Measurements from ENCODE around the gene FANCL. TPM values are rescaled to one million over a fixed set of nuclear protein-coding genes. Genes with fewer than 3 reads are reported as not detected.
"Not testable (repeated sequence)": the region's sequence is repeated elsewhere in the genome, so short reads cannot be mapped to it uniquely, and the experiment has no call there.

The FANCL gene
- total RNA-seq, 4 donors from 2014 or later, result 28.5 to 42.7 (median 36.5) TPM

DNA sequence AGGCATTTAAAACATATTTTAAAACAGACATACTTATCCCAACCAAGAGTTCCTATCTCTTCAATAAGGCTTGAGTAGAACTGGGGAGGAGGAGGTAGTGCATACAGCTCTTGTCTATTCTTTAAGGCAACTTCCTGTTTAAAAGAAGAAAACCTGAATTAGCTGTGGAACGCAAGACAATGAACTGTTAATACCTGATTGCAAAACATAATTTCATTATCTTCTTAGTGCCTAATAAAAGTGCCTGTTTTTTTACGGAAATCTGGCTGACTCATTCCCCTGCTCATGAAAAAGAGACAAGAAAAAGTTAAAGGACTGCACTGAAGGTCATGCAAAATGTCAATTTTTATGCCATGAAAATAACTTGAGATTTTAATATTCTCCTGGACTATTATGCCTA, 19.2 kb downstream of the FANCL start:
- no peak overlapping the region for H3K4me3 ChIP-seq
- DNase-seq, result no peak
- no peak overlapping the region for H3K27ac ChIP-seq
- H3K27me3 ChIP-seq, result no peaks in the 10 kb centered on the region
- H3K4me1 ChIP-seq, result no peaks in the 10 kb centered on the region
- peaks cover 0 to 10% (median 0%) of the 10 kb centered on the region in 3 donors for H3K36me3 ChIP-seq
- H3K9me3 ChIP-seq, result no peaks in the 10 kb centered on the region
- TF ChIP-seq, protein P1, sequence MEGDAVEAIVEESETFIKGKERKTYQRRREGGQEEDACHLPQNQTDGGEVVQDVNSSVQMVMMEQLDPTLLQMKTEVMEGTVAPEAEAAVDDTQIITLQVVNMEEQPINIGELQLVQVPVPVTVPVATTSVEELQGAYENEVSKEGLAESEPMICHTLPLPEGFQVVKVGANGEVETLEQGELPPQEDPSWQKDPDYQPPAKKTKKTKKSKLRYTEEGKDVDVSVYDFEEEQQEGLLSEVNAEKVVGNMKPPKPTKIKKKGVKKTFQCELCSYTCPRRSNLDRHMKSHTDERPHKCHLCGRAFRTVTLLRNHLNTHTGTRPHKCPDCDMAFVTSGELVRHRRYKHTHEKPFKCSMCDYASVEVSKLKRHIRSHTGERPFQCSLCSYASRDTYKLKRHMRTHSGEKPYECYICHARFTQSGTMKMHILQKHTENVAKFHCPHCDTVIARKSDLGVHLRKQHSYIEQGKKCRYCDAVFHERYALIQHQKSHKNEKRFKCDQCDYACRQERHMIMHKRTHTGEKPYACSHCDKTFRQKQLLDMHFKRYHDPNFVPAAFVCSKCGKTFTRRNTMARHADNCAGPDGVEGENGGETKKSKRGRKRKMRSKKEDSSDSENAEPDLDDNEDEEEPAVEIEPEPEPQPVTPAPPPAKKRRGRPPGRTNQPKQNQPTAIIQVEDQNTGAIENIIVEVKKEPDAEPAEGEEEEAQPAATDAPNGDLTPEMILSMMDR (IDR thresholded peaks at IDR 0.05), result no peak
- TF ChIP-seq POLR2A (IDR thresholded peaks at IDR 0.05), result no peak

DNA sequence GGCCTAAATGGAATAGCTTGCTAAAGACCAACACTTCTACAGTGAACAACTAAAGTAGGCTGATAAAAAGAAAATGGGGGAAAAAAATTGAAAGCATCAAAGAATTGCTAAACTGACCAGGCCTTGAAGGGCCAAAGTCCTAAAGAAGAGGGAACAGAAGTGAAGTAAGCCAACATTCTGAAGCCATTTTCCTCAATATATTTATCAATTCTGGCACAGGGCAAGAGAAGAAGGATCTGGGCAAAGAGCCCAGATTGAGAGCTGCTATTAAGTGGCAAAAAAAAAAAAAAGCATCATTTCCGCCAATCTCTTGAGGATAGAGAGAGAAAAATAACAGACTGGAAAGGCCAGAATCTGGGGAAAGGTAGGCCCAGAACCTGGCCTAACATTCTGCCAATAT, 25.7 kb downstream of the FANCL start:
- TF ChIP-seq, protein P1 (IDR thresholded peaks at IDR 0.05), result no peak
- no peak for TF ChIP-seq POLR2A (IDR thresholded peaks at IDR 0.05)
- Histone ChIP-seq H3K36me3 (peaks cover 0 to 26% (median 0%) of the 10 kb centered on the region in 3 donors), H3K9me3 (peaks cover 0 to 6% (median 0%) of the 10 kb centered on the region in 4 donors), H3K27ac (no peak overlapping the region), H3K27me3 (no peaks in the 10 kb centered on the region), H3K4me1 (no peaks in the 10 kb centered on the region), H3K4me3 (no peak overlapping the region)
- no peak for DNase-seq

DNA sequence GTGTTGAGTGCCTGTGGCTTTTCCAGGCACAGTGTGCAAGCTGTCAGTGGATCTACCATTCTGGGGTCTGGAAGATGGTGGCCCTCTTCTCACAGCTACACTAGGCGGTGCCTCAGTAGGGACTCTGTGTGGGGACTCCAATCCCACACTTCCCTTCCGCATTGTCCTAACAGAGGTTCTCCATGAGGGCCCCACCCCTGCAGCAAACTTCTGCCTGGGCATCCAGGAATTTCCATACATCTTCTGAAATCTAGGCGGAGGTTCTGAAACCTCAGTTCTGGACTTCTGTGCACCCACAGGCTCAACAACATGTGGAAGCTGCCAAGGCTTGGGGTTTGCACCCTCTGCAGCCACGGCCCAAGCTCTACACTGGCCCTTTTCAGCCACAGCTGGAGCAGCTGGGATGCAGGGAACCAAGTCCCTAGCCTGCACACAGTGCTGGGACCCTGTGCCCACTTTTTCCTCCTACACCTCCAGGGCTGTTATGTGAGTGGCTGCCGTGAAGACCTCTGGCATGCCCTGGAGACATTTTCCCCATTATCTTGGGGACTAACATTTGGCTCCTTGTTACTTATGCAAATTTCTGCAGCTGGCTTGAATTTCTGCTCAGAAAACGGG, 30.1 kb downstream of the FANCL start:
- not testable (repeated sequence) for H3K27ac ChIP-seq, H3K27me3 ChIP-seq, DNase-seq, H3K4me3 ChIP-seq, H3K4me1 ChIP-seq, H3K9me3 ChIP-seq
- peaks cover 0 to 26% (median 0%) of the 10 kb centered on the region in 3 donors for H3K36me3 ChIP-seq

DNA sequence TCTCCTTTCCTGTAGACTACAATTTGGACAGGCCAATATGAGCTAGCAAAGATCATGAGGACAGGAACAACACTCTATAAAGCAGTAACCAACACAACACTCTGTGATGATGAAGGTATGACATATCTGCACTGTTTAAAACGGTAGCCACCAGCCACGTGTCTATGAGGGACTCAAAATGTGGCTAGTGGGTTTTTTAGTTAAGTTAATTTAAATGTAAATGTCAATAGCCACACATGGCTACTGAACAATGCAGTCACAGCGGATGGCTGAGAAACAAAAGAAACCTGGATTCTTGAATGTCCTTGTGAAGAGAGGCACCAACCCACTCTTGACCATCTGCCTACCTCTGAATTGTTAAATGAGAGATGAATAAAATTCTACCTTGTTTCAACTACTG, 33.9 kb downstream of the FANCL start:
- Histone ChIP-seq H3K4me3 (no peak overlapping the region), H3K36me3 (peaks cover 0 to 16% (median 0%) of the 10 kb centered on the region in 3 donors), H3K27me3 (no peaks in the 10 kb centered on the region), H3K9me3 (peaks cover 0 to 6% (median 0%) of the 10 kb centered on the region in 4 donors), H3K4me1 (no peaks in the 10 kb centered on the region), H3K27ac (no peak overlapping the region)
- no peak for DNase-seq
- TF ChIP-seq, protein P1 (IDR thresholded peaks at IDR 0.05), result no peak
- no peak for TF ChIP-seq POLR2A (IDR thresholded peaks at IDR 0.05)

DNA sequence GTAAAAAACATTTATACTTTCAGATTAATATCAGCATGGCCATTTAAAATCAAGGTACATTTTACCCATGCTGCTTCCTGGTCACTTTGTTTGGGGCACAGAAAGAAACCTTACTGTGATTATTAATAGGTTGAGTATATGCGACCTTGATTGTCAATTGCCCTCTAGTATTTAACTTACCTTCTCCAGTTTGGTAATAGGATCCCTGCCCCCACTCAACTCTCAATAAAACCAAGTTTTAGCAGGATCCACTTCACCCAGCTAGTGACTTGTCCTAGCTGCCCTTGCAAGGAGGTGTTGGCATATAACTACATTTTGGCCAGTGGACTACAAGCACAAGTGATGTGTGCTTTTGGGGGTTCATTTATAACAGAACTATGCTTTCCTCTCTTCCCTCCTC, 34.3 kb downstream of the FANCL start:
- Histone ChIP-seq H3K9me3 (peaks cover 0 to 6% (median 0%) of the 10 kb centered on the region in 4 donors), H3K36me3 (peaks cover 0 to 12% (median 0%) of the 10 kb centered on the region in 3 donors), H3K4me1 (no peaks in the 10 kb centered on the region), H3K4me3 (no peak overlapping the region), H3K27me3 (no peaks in the 10 kb centered on the region), H3K27ac (no peak overlapping the region)
- no peak for DNase-seq
- TF ChIP-seq POLR2A (IDR thresholded peaks at IDR 0.05), result no peak
- TF ChIP-seq, protein P1 (IDR thresholded peaks at IDR 0.05), result no peak

DNA sequence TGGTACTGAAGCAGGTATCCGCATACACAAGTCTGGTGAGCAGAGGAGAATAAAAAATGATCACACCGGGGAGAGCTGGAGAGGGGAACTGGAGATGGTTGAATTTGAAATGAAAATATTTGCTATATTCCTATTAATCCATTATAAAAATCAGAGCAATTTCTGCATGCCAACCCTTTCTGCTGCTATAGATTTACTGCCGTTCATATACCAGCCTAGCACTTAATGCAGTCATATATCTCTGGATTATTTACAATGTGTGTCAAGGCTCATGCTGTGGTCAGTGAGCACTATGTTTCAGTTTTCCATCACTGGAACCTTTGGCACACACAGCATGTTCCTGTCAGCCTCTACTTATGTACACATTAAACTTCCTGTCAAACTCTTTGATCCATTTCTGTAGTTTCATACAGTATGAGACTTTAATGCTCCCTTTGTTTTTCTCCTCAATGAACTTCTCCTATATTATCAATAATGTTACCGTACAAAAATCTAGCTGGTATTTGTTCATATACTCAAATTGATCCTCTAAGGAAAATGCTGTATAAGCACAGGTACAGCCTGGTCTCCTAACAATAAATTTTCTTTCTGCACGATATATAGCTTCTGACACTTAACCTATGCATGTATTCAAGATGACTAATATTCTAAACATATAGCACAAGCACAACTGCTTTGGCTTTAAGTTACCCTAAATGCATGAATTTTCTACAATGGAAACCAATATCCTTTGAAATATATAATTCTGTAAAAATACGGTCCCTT, 36.7 kb downstream of the FANCL start:
- DNase-seq, result no peak
- H3K27ac ChIP-seq, result no peak overlapping the region
- H3K4me1 ChIP-seq, result no peaks in the 10 kb centered on the region
- H3K27me3 ChIP-seq, result no peaks in the 10 kb centered on the region
- no peak for TF ChIP-seq POLR2A (IDR thresholded peaks at IDR 0.05)
- TF ChIP-seq, protein P1 (IDR thresholded peaks at IDR 0.05), result no peak
- H3K36me3 ChIP-seq, result no peaks in the 10 kb centered on the region
- no peak overlapping the region for H3K4me3 ChIP-seq
- no peaks in the 10 kb centered on the region for H3K9me3 ChIP-seq

Data from Peyer's patch (tissue), 4 donors.